22Rv1 (cell line): Measurements from ENCODE around the gene GID4.

ENCODE experiments used
- ZFX ChIP-seq: fragments of 450-650 bp; IDR thresholded peaks from 2 replicates; pipeline ENCODE4 v1.6.1; 2017; ENCODE audit warnings: antibody characterized with exemption, borderline replicate concordance
- TF ChIP-seq, protein P1 (sequence below): fragments of 450-650 bp; IDR thresholded peaks from 2 replicates; pipeline ENCODE4 v1.5.1; 2017; ENCODE audit warnings: mild to moderate bottlenecking

- TF ChIP-seq, protein P1, sequence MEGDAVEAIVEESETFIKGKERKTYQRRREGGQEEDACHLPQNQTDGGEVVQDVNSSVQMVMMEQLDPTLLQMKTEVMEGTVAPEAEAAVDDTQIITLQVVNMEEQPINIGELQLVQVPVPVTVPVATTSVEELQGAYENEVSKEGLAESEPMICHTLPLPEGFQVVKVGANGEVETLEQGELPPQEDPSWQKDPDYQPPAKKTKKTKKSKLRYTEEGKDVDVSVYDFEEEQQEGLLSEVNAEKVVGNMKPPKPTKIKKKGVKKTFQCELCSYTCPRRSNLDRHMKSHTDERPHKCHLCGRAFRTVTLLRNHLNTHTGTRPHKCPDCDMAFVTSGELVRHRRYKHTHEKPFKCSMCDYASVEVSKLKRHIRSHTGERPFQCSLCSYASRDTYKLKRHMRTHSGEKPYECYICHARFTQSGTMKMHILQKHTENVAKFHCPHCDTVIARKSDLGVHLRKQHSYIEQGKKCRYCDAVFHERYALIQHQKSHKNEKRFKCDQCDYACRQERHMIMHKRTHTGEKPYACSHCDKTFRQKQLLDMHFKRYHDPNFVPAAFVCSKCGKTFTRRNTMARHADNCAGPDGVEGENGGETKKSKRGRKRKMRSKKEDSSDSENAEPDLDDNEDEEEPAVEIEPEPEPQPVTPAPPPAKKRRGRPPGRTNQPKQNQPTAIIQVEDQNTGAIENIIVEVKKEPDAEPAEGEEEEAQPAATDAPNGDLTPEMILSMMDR = no peak
- TF ChIP-seq ZFX = no peak
Measured at GRCh38 chr17:18015593-18015992, 23.6 kb upstream of the GID4 start.
